NCI-H2227 (cell line): ENCODE data around the gene HOXC9.
"Not testable (repeated sequence)": the region's sequence is repeated elsewhere in the genome, so short reads cannot be mapped to it uniquely, and the experiment has no call there.

ENCODE experiments used
- DNase-seq: peaks from one replicate; lab custom pipeline; 2025; ENCODE audit not compliant: unreplicated experiment; lab: John Stamatoyannopoulos, UW

HOXC9 gene

DNA sequence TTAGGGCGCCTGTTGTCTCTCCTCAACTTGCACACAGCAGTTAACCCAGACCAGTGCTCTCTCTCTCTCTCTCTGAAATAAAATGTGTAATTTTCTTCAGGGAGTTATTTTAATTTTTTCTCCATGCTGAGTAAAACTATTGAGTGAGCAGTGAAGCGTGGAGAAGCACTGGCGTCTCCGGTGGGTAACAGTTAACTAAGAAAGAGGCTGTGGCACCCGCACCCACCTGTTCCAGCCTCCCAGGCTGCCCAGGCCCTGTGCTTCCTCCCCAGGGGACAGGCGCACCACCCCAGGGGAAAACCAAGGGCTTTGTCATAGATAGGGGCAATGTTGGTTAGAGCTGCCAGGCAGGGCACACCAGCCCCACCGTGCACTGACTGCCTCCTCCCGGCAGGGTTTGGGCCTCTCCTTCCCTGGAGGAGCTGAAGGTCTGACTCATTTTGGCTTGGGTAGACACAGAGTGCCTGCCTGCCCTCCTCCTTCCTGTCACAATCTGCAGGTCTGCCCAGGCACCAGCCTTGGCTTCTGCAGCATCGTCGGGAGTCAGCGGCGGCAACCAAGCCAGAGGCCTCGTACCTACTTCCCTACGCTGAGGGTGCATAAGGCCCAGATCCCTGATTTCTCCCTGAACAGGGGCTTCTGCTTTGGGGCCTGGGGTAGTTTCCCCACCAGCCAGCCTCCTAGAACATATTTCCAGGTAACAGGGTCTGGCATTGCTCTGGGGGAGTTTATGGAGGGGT lies 36.8 kb downstream of the HOXC9 start:
- no peak for DNase-seq

DNA sequence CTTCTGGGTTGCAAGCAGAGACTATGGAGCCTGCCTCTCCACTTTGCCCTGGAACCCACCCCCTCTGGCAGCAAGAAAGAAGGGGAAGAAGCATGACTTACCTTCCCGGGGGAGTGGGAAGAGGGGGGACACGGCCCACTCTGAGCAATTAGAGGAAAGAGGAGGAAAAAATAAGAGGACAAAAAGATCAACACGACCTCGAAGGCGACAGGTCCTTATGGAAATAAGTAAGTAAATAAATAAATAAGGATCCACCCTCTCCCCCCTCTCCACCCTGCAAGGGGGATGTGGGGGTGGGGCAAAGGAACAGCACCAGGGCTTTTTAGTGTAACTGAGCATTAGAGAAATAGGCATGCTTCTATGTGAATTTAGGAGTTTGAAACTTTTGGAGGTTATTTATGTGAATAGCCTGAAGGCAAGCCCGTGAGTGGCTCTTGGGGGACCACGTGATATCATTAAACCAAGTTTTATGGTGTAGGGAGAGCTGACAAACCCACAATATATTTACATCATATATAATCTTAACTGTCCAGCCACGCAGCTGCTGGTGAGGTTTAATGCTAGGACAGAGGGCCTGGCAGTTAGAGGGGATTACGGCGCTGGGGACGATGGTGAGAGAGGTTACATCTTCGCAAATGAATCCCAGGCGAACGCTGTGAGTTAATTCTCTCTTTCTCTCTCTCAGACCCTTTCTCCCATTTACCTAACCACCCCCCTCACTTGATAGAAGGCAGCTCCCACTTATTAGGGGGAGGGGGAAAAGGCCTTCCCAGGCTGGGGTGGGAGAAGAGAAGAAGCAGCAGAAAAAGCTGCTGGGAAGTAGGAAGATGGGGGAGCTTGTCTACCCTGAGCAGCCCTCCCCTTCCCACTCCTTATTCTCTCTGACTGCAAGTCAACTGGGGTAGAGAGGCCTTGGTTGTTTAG lies 37.7 kb downstream of the HOXC9 start:
- no peak for DNase-seq

GRCh38 chr12:54038284-54038870 lies 38.4 kb downstream of the HOXC9 start:
- DNase-seq: no peak

DNA sequence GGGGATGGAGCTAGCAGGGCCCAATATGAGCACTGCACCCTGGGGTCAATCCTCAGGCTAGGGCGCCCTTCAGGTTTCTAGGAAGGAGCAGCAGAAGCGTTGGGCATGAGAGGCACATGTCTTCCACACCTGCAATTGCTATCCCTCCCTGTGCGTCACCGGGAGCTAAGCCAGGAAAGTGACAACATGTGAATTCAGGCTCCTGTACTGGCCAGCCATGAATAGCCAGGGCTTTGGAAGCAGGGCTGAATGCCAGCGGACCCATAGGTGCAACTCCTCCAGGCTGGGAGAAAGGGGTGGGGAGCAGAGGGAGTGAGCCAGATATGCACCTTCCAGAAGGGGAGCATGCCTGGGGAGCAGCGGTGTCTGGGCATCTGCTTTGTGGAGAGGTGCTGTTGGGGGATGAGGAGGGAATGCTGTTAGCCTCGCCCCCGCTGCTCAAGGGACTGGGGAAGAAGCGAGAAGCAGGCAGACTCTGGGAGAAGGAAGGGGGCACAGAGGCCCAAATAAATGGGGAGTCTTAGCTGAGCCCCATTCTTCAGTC lies 39.0 kb downstream of the HOXC9 start:
- no peak for DNase-seq

DNA sequence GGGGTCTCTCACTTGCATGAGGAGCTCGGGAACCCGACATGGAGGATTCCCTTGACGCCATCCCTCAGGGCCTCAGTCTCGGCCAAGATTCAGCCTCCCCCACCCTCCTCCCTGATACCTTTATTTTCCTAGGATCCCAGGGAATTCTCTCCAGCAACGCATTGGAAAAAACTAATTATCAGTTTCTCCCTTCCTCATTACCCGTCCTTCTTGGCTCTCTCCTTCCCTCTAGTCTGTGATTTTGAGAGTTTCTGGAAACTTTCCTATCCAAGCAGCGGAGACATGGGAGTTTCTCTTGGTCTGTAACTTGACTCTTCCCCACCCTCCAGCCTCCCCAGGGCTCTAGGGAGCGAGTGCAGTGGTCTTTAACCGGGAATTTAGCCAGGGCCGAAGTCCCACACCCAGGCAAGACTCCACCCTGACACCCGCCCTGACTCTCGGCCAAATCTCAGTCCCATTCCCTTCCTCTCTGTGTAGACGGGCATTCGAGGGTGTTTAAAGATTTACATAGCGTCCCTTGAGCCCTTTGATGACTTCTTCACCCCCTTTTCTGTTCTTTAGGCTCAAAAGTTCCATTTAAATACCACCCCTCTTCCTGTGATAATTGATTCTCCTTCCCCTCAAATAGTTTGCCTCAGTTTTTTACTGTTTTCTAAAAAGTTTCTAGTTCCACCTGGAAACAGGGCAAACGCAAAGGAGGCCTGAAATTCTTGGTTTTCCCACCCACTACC lies 39.6 kb downstream of the HOXC9 start:
- no peak for DNase-seq

DNA sequence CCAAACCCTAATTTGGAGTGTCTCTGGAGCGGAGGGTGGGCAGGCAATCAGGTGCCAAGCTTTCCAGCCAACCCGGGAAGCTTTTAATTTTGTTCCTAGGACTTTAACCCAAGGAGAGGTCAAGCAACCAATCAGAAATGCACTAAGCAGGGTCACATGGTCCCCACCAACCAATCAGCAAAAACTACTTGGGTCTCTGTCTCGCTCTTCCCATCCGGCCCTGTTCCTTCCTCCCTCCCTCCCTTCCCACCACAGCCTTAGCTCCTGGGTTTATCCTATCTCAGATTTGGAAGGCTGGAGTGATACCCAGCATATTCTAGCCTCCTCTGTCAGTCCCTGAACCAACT lies 40.2 kb downstream of the HOXC9 start:
- DNase-seq: no peak

DNA sequence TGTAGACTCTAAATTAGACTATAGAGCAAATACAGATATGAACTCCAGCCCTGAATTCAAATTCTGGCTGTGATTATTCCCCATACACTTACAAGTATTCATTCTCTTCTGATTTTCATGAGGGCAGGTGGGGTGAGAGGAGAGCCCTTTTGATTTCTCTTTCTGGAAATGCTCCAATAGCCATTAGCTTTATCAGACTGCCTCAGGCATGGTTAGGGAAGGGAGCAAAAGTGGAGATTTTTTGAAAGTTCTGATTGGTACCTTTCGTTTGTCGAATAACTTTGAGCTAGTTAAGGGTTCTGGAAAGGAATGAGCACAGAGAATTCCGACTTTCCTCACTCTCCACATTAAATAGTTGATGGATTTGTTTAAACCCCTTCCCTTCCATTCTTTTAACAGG lies 40.7 kb downstream of the HOXC9 start:
- no peak for DNase-seq

DNA sequence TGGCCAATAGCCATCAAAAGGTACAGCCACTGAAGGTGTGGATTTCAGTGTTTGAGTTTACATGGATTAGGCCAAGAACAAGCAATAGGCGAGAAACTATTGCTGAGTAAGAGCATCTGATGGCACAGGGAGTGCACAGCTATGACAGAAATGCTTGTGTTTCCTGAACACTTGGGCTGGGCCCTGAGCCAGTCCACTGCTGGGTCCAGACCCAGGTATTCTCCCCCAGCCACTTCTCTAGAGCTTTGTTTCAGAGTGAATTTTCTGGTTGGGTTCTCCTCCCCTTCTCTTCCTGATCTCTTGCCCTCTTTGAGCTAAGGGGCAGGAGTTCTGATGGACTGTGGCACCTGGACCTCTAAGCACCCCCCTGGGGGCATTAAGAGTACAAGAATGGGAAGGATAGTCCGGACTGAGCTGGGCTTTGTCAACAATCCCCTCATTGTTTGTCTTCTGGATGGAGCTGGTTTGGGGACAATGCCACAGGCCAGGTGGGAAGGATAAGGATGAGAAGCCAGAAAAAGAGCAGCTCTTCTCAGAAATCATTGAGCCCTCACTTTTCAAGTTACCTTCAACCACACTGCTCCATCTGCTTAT lies 41.2 kb downstream of the HOXC9 start:
- no peak for DNase-seq

DNA sequence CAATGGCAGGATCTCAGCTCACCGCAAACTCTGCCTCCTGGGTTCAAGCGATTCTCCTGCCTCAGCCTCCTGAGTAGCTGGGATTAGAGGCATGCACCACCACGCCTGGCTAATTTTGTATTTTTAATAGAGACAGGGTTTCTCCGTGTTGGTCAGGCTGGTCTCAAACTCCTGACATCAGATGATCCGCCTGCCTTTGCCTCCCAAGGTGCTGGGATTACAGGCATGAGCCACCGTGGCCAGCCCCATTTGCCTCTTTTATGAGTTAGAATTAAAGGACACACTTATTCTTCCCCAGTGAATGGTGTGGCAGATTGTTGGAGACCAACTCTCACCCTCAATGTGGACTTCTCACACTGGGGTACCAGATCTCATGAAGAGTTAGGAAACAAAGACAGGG lies 42.1 kb downstream of the HOXC9 start:
- DNase-seq: not testable (repeated sequence)

- no peak for DNase-seq
These were observed 43.3 kb downstream of the HOXC9 start for GRCh38 chr12:54042970-54043853.

DNA sequence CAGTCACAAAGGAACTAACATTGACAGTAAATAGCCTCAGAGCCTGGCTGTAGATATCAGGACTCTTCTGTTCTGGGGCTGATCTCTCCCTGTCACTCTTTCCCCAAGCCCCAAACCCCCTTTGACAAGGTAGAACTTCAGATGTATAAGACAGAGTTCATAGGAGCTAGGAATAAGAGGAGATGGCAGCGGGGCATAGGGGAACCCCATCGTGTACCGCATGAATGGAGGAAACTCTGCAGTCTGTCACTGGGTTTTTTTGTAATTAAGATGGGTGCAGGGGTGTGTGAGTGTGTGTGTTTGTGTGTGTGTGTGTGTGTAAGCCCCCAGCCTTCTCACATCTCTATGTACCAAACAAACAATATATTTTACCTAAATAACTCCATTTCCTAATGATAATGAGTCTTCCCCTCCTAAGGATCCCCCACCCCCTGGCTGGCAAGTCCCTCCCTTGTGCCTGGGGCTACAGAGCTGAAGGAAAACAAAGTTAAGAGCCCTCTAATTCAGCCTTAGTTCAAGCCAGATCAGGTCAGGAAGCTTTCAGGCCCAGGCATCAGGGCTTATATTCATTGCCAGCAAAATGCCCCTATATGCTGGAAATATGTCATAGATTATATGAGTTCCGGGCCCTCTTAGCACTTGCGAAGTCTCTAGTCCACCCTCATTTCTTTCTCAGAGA lies 44.6 kb downstream of the HOXC9 start:
- DNase-seq: no peak

GRCh38 chr12:54045401-54045800 lies 45.4 kb downstream of the HOXC9 start:
- DNase-seq: no peak

DNA sequence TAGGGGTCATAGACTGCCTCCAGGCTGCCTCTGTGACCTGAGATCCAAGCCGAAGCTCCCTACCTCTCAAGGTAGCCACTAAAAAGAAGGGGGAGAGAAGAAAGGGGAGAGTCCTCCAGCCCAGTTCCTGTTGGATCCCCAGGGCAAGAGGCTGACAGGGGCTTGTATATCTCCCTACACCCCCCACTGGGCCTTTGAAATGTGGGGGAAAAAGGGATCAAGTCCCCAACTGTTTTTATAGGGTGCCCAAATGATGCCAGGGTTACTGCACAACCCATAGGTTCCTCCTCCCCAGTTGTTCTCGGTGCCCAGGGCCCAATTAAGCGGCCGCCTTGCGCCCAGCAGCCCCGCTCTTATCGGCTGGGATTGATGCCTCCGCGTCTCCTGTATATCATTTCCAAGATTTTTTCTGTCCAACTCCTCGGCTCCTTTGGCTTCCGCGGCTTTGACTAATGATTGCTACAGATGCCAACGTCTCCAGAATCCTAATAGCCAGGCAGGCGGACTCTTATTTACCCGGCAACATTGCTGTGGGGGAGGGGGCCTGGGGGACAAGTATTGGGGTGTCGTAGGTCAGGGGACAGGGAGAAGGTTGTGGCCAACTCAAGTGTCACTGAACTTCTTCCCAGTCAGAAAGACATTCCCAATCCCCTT lies 46.0 kb downstream of the HOXC9 start:
- no peak for DNase-seq

GRCh38 chr12:54046809-54047159 lies 46.8 kb downstream of the HOXC9 start:
- DNase-seq: no peak

DNA sequence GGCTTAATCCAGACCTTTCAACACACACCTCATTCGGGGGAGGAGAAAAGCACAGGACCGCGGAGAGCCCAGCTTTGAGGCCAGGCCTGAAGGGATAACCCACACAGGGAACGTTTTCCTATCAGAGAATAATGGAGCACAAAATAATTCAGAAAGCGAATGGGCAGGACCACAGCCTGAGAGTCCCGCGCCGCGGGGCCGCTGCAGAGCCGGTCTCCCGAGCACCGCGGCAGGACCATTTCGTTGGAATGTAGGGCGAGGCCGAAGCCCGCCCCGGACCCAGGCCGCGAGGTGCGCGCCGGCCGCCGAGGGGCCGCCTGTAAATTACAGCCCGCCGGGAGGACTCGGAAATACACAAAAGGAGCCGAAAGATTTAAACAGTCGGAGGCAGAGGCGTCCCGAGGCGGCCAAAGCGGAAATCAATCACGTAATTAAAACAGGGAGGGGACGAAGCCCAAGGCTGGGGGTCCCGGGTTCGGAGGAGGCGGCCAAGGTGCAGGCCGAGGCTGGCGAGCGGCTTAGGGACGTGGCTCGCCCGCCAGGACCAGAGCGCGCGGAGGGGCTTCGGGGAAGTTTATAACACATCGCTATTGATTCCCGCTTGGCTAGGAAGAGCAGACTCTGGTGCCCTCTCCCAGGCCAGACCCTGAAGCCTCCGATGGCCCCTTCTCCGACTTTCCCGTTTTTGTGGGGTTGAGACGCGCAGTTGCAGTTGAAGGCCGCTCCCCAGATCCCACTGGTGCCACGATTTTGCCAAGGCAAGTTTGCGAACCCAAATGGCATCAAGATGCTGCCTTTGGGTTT lies 47.4 kb downstream of the HOXC9 start:
- no peak for DNase-seq

- DNase-seq: no peak
These were observed 48.0 kb downstream of the HOXC9 start for GRCh38 chr12:54047964-54048303.

DNA sequence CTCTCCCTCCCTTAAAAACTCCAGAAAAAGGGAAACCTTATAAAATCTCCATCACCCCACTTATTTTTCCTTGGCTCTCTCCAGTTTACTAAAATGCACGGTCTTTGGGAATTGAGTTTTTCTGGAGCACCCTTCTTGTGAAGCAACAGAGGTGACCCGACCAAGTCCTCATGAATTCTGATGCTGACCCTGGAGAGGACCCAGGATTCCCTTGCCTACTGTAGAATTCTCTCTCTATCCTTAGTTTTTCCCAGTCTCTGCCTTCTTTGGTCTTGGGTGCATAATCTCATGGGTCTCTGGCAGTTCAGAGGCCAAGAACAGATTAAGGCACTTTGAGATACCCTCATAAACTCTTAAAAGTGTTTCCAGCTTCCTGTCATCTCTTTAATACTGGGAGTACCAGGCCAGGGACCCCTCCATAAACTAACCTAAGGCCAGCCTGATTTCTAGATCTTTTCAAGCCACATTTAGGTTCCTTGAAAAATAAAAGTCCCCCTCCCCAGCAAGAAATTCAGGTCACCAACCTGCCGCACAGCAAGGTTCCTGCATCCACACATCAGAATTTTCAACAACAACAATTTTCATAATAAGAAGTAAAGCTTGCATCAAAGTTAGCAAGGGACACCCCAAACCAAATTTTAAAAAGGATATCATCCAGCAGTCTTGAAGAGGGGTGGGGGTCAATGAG lies 48.6 kb downstream of the HOXC9 start:
- no peak for DNase-seq
